ENCODE results near the gene IGF1R. TPM values are rescaled to one million over a fixed set of nuclear protein-coding genes. Genes with fewer than 3 reads are reported as not detected.

IGF1R gene
- total RNA-seq, 5 donors from 2014 or later (not counting 1 experiment from before 2014, with no cell fraction given) = 40.3 to 97.2 (median 79.4) TPM

- Histone ChIP-seq H3K27ac (ENCODE audit: low read length) (no peak overlapping the region), H3K27me3 (replicated peaks in 1 of 2; ENCODE audit: control insufficient read depth in 2 of 2, extremely low read depth in 1 of 2, insufficient read depth in 2 of 2, low read length in 1 of 2) (no peaks in the 10 kb centered on the region), H3K9me3 (no peaks in the 10 kb centered on the region), H3K36me3 (ENCODE audit: control insufficient read depth in 2 of 2, extremely low read depth in 1 of 2, insufficient read depth in 1 of 2, low read length in 1 of 2) (no peaks in the 10 kb centered on the region), H3K4me1 (ENCODE audit: control insufficient read depth in 1 of 2, extremely low read depth in 1 of 2, insufficient read depth in 2 of 2, low read length in 2 of 2) (peaks cover 0 to 2% of the 10 kb centered on the region in 2 experiments), H3K4me3 (ENCODE audit: control insufficient read depth in 1 of 2, extremely low read depth in 1 of 2, low read length in 1 of 2) (no peak overlapping the region)
- H3K4me1 Mint-ChIP-seq = peaks cover 58 to 64% (median 64%) of the 10 kb centered on the region in 3 donors
- no peak overlapping the region for H3K27ac Mint-ChIP-seq
- POLR2A ChIA-PET = interaction anchor here in 1 of 2 donors (1.1 kb wide), 1 partner anchor 27 kb away, joined by 3 read pairs; no protein-coding TSS in a partner anchor
- DNase-seq = no peak
- no peaks in the 10 kb centered on the region for H3K9me3 Mint-ChIP-seq
- CTCF ChIA-PET = no interaction called here
- H3K36me3 Mint-ChIP-seq = peaks cover 3% of the 10 kb centered on the region
- 90% methylated on average over 2 of the region's 4 CpGs for WGBS (ENCODE audit: insufficient coverage)
- ATAC-seq (replicated peaks in 1 of 4) = no peak
- H3K4me3 Mint-ChIP-seq = no peak overlapping the region
- peaks cover 0 to 3% of the 10 kb centered on the region in 2 donors for H3K27me3 Mint-ChIP-seq
These were observed 114.8 kb downstream of the IGF1R start for GRCh38 chr15:98763179-98763578.

GRCh38 chr15:98764291-98764690 lies 116.0 kb downstream of the IGF1R start:
- Histone ChIP-seq H3K4me1 (ENCODE audit: control insufficient read depth in 1 of 2, extremely low read depth in 1 of 2, insufficient read depth in 2 of 2, low read length in 2 of 2) (peaks cover 0 to 5% of the 10 kb centered on the region in 2 experiments), H3K27me3 (replicated peaks in 1 of 2; ENCODE audit: control insufficient read depth in 2 of 2, extremely low read depth in 1 of 2, insufficient read depth in 2 of 2, low read length in 1 of 2) (no peaks in the 10 kb centered on the region), H3K27ac (ENCODE audit: low read length) (no peak overlapping the region), H3K36me3 (ENCODE audit: control insufficient read depth in 2 of 2, extremely low read depth in 1 of 2, insufficient read depth in 1 of 2, low read length in 1 of 2) (no peaks in the 10 kb centered on the region), H3K4me3 (ENCODE audit: control insufficient read depth in 1 of 2, extremely low read depth in 1 of 2, low read length in 1 of 2) (no peak overlapping the region), H3K9me3 (no peaks in the 10 kb centered on the region)
- ATAC-seq (replicated peaks in 1 of 4) = no peak
- H3K4me3 Mint-ChIP-seq = no peak overlapping the region
- H3K27ac Mint-ChIP-seq = no peak overlapping the region
- H3K9me3 Mint-ChIP-seq = no peaks in the 10 kb centered on the region
- ChIA-PET CTCF (no interaction called here), POLR2A (no interaction called here)
- DNase-seq = no peak
- peaks cover 0 to 3% of the 10 kb centered on the region in 2 donors for H3K27me3 Mint-ChIP-seq
- H3K36me3 Mint-ChIP-seq = peaks cover 3% of the 10 kb centered on the region
- peaks cover 52 to 60% (median 57%) of the 10 kb centered on the region in 3 donors for H3K4me1 Mint-ChIP-seq
- no CpG with 5 or more reads among the region's 2 CpGs for WGBS (ENCODE audit: insufficient coverage)

- peaks cover 0 to 3% of the 10 kb centered on the region in 2 donors for H3K27me3 Mint-ChIP-seq
- WGBS (ENCODE audit: insufficient coverage) = 93% methylated on average over 2 of the region's 2 CpGs
- Histone ChIP-seq H3K27ac (ENCODE audit: low read length) (no peak overlapping the region), H3K4me3 (ENCODE audit: control insufficient read depth in 1 of 2, extremely low read depth in 1 of 2, low read length in 1 of 2) (no peak overlapping the region), H3K27me3 (replicated peaks in 1 of 2; ENCODE audit: control insufficient read depth in 2 of 2, extremely low read depth in 1 of 2, insufficient read depth in 2 of 2, low read length in 1 of 2) (no peaks in the 10 kb centered on the region), H3K9me3 (no peaks in the 10 kb centered on the region), H3K4me1 (ENCODE audit: control insufficient read depth in 1 of 2, extremely low read depth in 1 of 2, insufficient read depth in 2 of 2, low read length in 2 of 2) (peaks cover 0 to 7% of the 10 kb centered on the region in 2 experiments), H3K36me3 (ENCODE audit: control insufficient read depth in 2 of 2, extremely low read depth in 1 of 2, insufficient read depth in 1 of 2, low read length in 1 of 2) (no peaks in the 10 kb centered on the region)
- no peak overlapping the region for H3K4me3 Mint-ChIP-seq
- no peaks in the 10 kb centered on the region for H3K9me3 Mint-ChIP-seq
- peaks cover 54 to 66% (median 60%) of the 10 kb centered on the region in 3 donors for H3K4me1 Mint-ChIP-seq
- ATAC-seq (replicated peaks in 1 of 4) = no peak
- H3K36me3 Mint-ChIP-seq = peaks cover 3% of the 10 kb centered on the region
- DNase-seq = no peak
- CTCF ChIA-PET = interaction anchor here in 1 of 2 donors (1.5 kb wide), 1 partner anchor 14 kb away, joined by 3 read pairs; no protein-coding TSS in a partner anchor
- POLR2A ChIA-PET = no interaction called here
- H3K27ac Mint-ChIP-seq = no peak overlapping the region
These were observed 117.3 kb downstream of the IGF1R start for GRCh38 chr15:98765610-98766009.

- CTCF ChIA-PET = no interaction called here
- Histone ChIP-seq H3K27ac (ENCODE audit: low read length) (no peak overlapping the region), H3K4me3 (ENCODE audit: control insufficient read depth in 1 of 2, extremely low read depth in 1 of 2, low read length in 1 of 2) (no peak overlapping the region), H3K27me3 (replicated peaks in 1 of 2; ENCODE audit: control insufficient read depth in 2 of 2, extremely low read depth in 1 of 2, insufficient read depth in 2 of 2, low read length in 1 of 2) (no peaks in the 10 kb centered on the region), H3K36me3 (ENCODE audit: control insufficient read depth in 2 of 2, extremely low read depth in 1 of 2, insufficient read depth in 1 of 2, low read length in 1 of 2) (no peaks in the 10 kb centered on the region), H3K9me3 (no peaks in the 10 kb centered on the region), H3K4me1 (ENCODE audit: control insufficient read depth in 1 of 2, extremely low read depth in 1 of 2, insufficient read depth in 2 of 2, low read length in 2 of 2) (peaks cover 0 to 11% of the 10 kb centered on the region in 2 experiments)
- Mint-ChIP-seq H3K4me3 (no peak overlapping the region), H3K9me3 (no peaks in the 10 kb centered on the region), H3K36me3 (peaks cover 3% of the 10 kb centered on the region), H3K27me3 (peaks cover 0 to 5% of the 10 kb centered on the region in 2 donors), H3K4me1 (peaks cover 57 to 63% (median 62%) of the 10 kb centered on the region in 3 donors), H3K27ac (no peak overlapping the region)
- ATAC-seq (replicated peaks in 1 of 4) = no peak
- DNase-seq = no peak
- WGBS (ENCODE audit: insufficient coverage) = no CpG with 5 or more reads among the region's 4 CpGs
- POLR2A ChIA-PET = interaction anchor here in 1 of 2 donors (0.6 kb wide), 1 partner anchor 965 kb away, joined by 7 read pairs; the partner anchor contains the start of gene LYSMD4
These were observed 119.4 kb downstream of the IGF1R start for GRCh38 chr15:98767692-98768091.

- WGBS (ENCODE audit: insufficient coverage) = 90% methylated on average over 5 of the region's 6 CpGs
- H3K27me3 Mint-ChIP-seq = peaks cover 0 to 5% of the 10 kb centered on the region in 2 donors
- peaks cover 64 to 77% (median 69%) of the 10 kb centered on the region in 3 donors for H3K4me1 Mint-ChIP-seq
- Histone ChIP-seq H3K27me3 (replicated peaks in 1 of 2; ENCODE audit: control insufficient read depth in 2 of 2, extremely low read depth in 1 of 2, insufficient read depth in 2 of 2, low read length in 1 of 2) (no peaks in the 10 kb centered on the region), H3K4me1 (ENCODE audit: control insufficient read depth in 1 of 2, extremely low read depth in 1 of 2, insufficient read depth in 2 of 2, low read length in 2 of 2) (peaks cover 1 to 11% of the 10 kb centered on the region in 2 experiments), H3K9me3 (no peaks in the 10 kb centered on the region), H3K4me3 (ENCODE audit: control insufficient read depth in 1 of 2, extremely low read depth in 1 of 2, low read length in 1 of 2) (no peak overlapping the region), H3K27ac (ENCODE audit: low read length) (no peak overlapping the region), H3K36me3 (ENCODE audit: control insufficient read depth in 2 of 2, extremely low read depth in 1 of 2, insufficient read depth in 1 of 2, low read length in 1 of 2) (no peaks in the 10 kb centered on the region)
- no peaks in the 10 kb centered on the region for H3K9me3 Mint-ChIP-seq
- H3K4me3 Mint-ChIP-seq = no peak overlapping the region
- H3K27ac Mint-ChIP-seq = no peak overlapping the region
- ATAC-seq (replicated peaks in 1 of 4) (no peak), DNase-seq (no peak)
- ChIA-PET POLR2A (no interaction called here), CTCF (no interaction called here)
- H3K36me3 Mint-ChIP-seq = peaks cover 3% of the 10 kb centered on the region
These were observed 121.5 kb downstream of the IGF1R start for GRCh38 chr15:98769867-98770266.

- Histone ChIP-seq H3K27me3 (replicated peaks in 1 of 2; ENCODE audit: control insufficient read depth in 2 of 2, extremely low read depth in 1 of 2, insufficient read depth in 2 of 2, low read length in 1 of 2) (no peaks in the 10 kb centered on the region), H3K27ac (ENCODE audit: low read length) (no peak overlapping the region), H3K36me3 (ENCODE audit: control insufficient read depth in 2 of 2, extremely low read depth in 1 of 2, insufficient read depth in 1 of 2, low read length in 1 of 2) (no peaks in the 10 kb centered on the region), H3K4me3 (ENCODE audit: control insufficient read depth in 1 of 2, extremely low read depth in 1 of 2, low read length in 1 of 2) (no peak overlapping the region), H3K4me1 (ENCODE audit: control insufficient read depth in 1 of 2, extremely low read depth in 1 of 2, insufficient read depth in 2 of 2, low read length in 2 of 2) (peaks cover 5 to 11% of the 10 kb centered on the region in 2 experiments), H3K9me3 (no peaks in the 10 kb centered on the region)
- POLR2A ChIA-PET = no interaction called here
- peaks cover 0 to 5% of the 10 kb centered on the region in 2 donors for H3K27me3 Mint-ChIP-seq
- no peaks in the 10 kb centered on the region for H3K36me3 Mint-ChIP-seq
- H3K4me3 Mint-ChIP-seq = no peak overlapping the region
- peak overlapping the region in 1 of 2 donors; percentile 8 for H3K27ac Mint-ChIP-seq
- no peaks in the 10 kb centered on the region for H3K9me3 Mint-ChIP-seq
- no CpG with 5 or more reads among the region's 3 CpGs for whole genome bisulfite sequencing (ENCODE audit: insufficient coverage)
- DNase-seq (no peak), ATAC-seq (replicated peaks in 1 of 4) (no peak)
- H3K4me1 Mint-ChIP-seq = peaks cover 66 to 68% (median 68%) of the 10 kb centered on the region in 3 donors
- CTCF ChIA-PET = interaction anchor here (0.6 to 0.7 kb wide), 2 partner anchors 68 to 69 kb away, joined by 3 to 4 read pairs; no protein-coding TSS in a partner anchor
These were observed 122.6 kb downstream of the IGF1R start for GRCh38 chr15:98770984-98771383.
